Thyroid gland (tissue), 4 donors: ENCODE results near the gene CRBN.

Experiments used
- CTCF ChIP-seq, 6 experiments: fragments of 200-600 bp in 3 of 6; fragments of 450-650 bp in 3 of 6; sonication (generic) in 3 of 6; IDR thresholded peaks; one replicate each; pipeline ENCODE4 v1.5.1; 2016 to 2019; ENCODE audit warnings: antibody characterized with exemption in 6 of 6, mild to moderate bottlenecking in 2 of 6, inconsistent platforms in 1 of 6, moderate library complexity in 1 of 6
- POLR2A ChIP-seq, 2 donors: fragments of 450-650 bp; IDR thresholded peaks; one replicate each; pipeline ENCODE4 v1.6.1; 2017; ENCODE audit warnings: antibody characterized with exemption in 2 of 2, mild to moderate bottlenecking in 2 of 2, moderate library complexity in 1 of 2

- TF ChIP-seq CTCF (IDR thresholded peaks at IDR 0.05) (no peak), POLR2A (IDR thresholded peaks at IDR 0.05) (no peak)
Observed at GRCh38 chr3:3209714-3210113, 30.2 kb upstream of the CRBN start.
